H9 (cell line): ENCODE results near the gene NTRK3. TPM values are rescaled to one million over a fixed set of nuclear protein-coding genes. Genes with fewer than 3 reads are reported as not detected.
"Not testable (repeated sequence)": the region's sequence is repeated elsewhere in the genome, so short reads cannot be mapped to it uniquely, and the experiment has no call there.

Source experiments
- DNase-seq: peaks from one replicate; pipeline ENCODE4 v3.0.0-alpha.2; 2017
- H2AFZ ChIP-seq: one replicate; pipeline ENCODE4 v1.6.1; 2013; ENCODE audit warnings: mild to moderate bottlenecking, low read length, control low read depth, moderate library complexity
- H2AK5ac ChIP-seq: 2 replicates; pipeline ENCODE4 v1.6.1; 2013; ENCODE audit warnings: low read length, control low read depth, mixed read lengths; ENCODE audit not compliant: insufficient read length
- H2BK120ac ChIP-seq: one replicate; pipeline ENCODE4 v1.6.1; 2013; ENCODE audit warnings: low read depth, mild to moderate bottlenecking, low read length, control low read depth, inconsistent platforms; ENCODE audit not compliant: poor library complexity, severe bottlenecking
- H2BK12ac ChIP-seq: 2 replicates; pipeline ENCODE4 v1.6.1; 2013; ENCODE audit warnings: low read length, control low read depth, mixed read lengths, low read depth; ENCODE audit not compliant: insufficient read length
- H2BK15ac ChIP-seq: 2 replicates; pipeline ENCODE4 v1.6.1; 2013; ENCODE audit warnings: low read depth, low read length, control low read depth
- H2BK20ac ChIP-seq: one replicate; pipeline ENCODE4 v1.6.1; 2013; ENCODE audit warnings: low read depth, mild to moderate bottlenecking, low read length, control low read depth, inconsistent platforms; ENCODE audit not compliant: poor library complexity, severe bottlenecking
- H2BK5ac ChIP-seq: 2 replicates; pipeline ENCODE4 v1.6.1; 2013; ENCODE audit warnings: low read length, control low read depth, mixed read lengths; ENCODE audit not compliant: insufficient read length
- H3K14ac ChIP-seq: 2 replicates; pipeline ENCODE4 v1.6.1; 2013; ENCODE audit warnings: low read length, control low read depth; ENCODE audit not compliant: insufficient read depth
- H3K18ac ChIP-seq: 2 replicates; pipeline ENCODE4 v1.6.1; 2013; ENCODE audit warnings: low read depth, mild to moderate bottlenecking, mixed read lengths, low read length, control low read depth; ENCODE audit not compliant: insufficient read length
- H3K23ac ChIP-seq: 2 replicates; pipeline ENCODE4 v1.6.1; 2013; ENCODE audit warnings: low read length, control low read depth, mixed read lengths, low read depth; ENCODE audit not compliant: insufficient read length
- H3K23me2 ChIP-seq: 2 replicates; pipeline ENCODE4 v1.6.1; 2013; ENCODE audit warnings: low read depth, mild to moderate bottlenecking, mixed read lengths, low read length, control low read depth; ENCODE audit not compliant: insufficient read length, poor library complexity, severe bottlenecking
- H3K27ac ChIP-seq: 2 replicates; pipeline ENCODE4 v1.5.1; 2013; ENCODE audit warnings: low read length, control low read depth, mixed read lengths, low read depth; ENCODE audit not compliant: insufficient read length
- H3K27me3 ChIP-seq: 2 replicates; pipeline ENCODE4 v1.6.1; 2013; ENCODE audit warnings: low read length, control low read depth, inconsistent platforms; ENCODE audit not compliant: insufficient read depth
- H3K4ac ChIP-seq: 2 replicates; pipeline ENCODE4 v1.6.1; 2013; ENCODE audit warnings: low read depth, mild to moderate bottlenecking, control low read depth, inconsistent platforms, low read length, moderate library complexity
- H3K4me1 ChIP-seq: 2 replicates; pipeline ENCODE4 v1.6.1; 2013; ENCODE audit warnings: low read length, control low read depth, inconsistent platforms; ENCODE audit not compliant: insufficient read depth
- H3K4me2 ChIP-seq: 2 replicates; pipeline ENCODE4 v1.6.1; 2013; ENCODE audit warnings: low read length, control low read depth, mixed read lengths; ENCODE audit not compliant: insufficient read length, insufficient read depth
- H3K56ac ChIP-seq: 2 replicates; pipeline ENCODE4 v1.6.1; 2013; ENCODE audit warnings: low read depth, mild to moderate bottlenecking, mixed read lengths, low read length, control low read depth; ENCODE audit not compliant: insufficient read length
- H3K79me1 ChIP-seq: 2 replicates; pipeline ENCODE4 v1.6.1; 2013; ENCODE audit warnings: low read depth, mild to moderate bottlenecking, moderate library complexity, low read length, control low read depth, inconsistent platforms; ENCODE audit not compliant: insufficient read depth, poor library complexity, severe bottlenecking
- H3K79me2 ChIP-seq: 2 replicates; pipeline ENCODE4 v1.6.1; 2013; ENCODE audit warnings: low read length, control low read depth, inconsistent platforms; ENCODE audit not compliant: insufficient read depth
- H3K9ac ChIP-seq: 2 replicates; pipeline ENCODE4 v1.6.1; 2013; ENCODE audit warnings: low read length, control low read depth, mixed read lengths; ENCODE audit not compliant: insufficient read length; ENCODE audit errors: extremely low read depth
- H3K9me3 ChIP-seq: one replicate; pipeline ENCODE4 v1.6.1; 2013; ENCODE audit warnings: low read depth, low read length, inconsistent platforms; ENCODE audit not compliant: control insufficient read depth
- H3T11ph ChIP-seq: one replicate; pipeline ENCODE4 v1.6.1; 2013; ENCODE audit warnings: mild to moderate bottlenecking, low read length, control low read depth, inconsistent platforms
- H4K20me1 ChIP-seq: one replicate; pipeline ENCODE4 v1.6.1; 2013; ENCODE audit not compliant: control insufficient read depth, insufficient read length, insufficient read depth
- H4K5ac ChIP-seq: 2 replicates; pipeline ENCODE4 v1.6.1; 2013; ENCODE audit warnings: low read depth, mild to moderate bottlenecking, mixed read lengths, low read length, control low read depth; ENCODE audit not compliant: insufficient read length
- H4K8ac ChIP-seq: replicated peaks from 2 replicates; pipeline ENCODE4 v1.6.1; 2013; ENCODE audit warnings: low read length, control low read depth, mixed read lengths, low read depth; ENCODE audit not compliant: insufficient read length
- H4K91ac ChIP-seq: 2 replicates; pipeline ENCODE4 v1.6.1; 2013; ENCODE audit warnings: low read depth, mild to moderate bottlenecking, moderate library complexity, mixed read lengths, low read length, control low read depth; ENCODE audit not compliant: insufficient read length
- H3K27ac Mint-ChIP-seq, 3 experiments: 2 replicates in 2 of 3; 3 replicates in 1 of 3; pipeline ENCODE4 v1.8.0; 2020 to 2021; ENCODE audit warnings: mixed read lengths in 3 of 3, mild to moderate bottlenecking in 1 of 3, moderate library complexity in 1 of 3
- H3K27me3 Mint-ChIP-seq: 2 replicates; pipeline ENCODE4 v1.8.0; 2021; ENCODE audit warnings: low read depth, mild to moderate bottlenecking, moderate library complexity, mixed read lengths
- H3K36me3 Mint-ChIP-seq, 3 experiments: 2 replicates in 2 of 3; 3 replicates in 1 of 3; pipeline ENCODE4 v1.8.0; 2020 to 2021; ENCODE audit warnings: low read depth in 3 of 3, mixed read lengths in 3 of 3; ENCODE audit not compliant: insufficient read depth in 1 of 3
- H3K4me1 Mint-ChIP-seq, 2 experiments: 2 replicates each; pipeline ENCODE4 v1.8.0; 2020; ENCODE audit warnings: mixed read lengths in 2 of 2
- H3K4me3 Mint-ChIP-seq, 2 experiments: 2 replicates in 1 of 2; 3 replicates in 1 of 2; pipeline ENCODE4 v1.8.0; 2020 to 2021; ENCODE audit warnings: mild to moderate bottlenecking in 2 of 2, mixed read lengths in 2 of 2, moderate library complexity in 1 of 2
- H3K9me3 Mint-ChIP-seq, 2 experiments: 2 replicates in 1 of 2; 3 replicates in 1 of 2; pipeline ENCODE4 v1.8.0; 2020; ENCODE audit warnings: mild to moderate bottlenecking in 2 of 2, mixed read lengths in 2 of 2, moderate library complexity in 1 of 2
- WGBS: extraction: QIAGEN DNeasy Blood & Tissue Kit; methylation state at CpG from one replicate; pipeline ENCODE4 v1.1.7; 2013; ENCODE audit warnings: missing lambda C conversion rate, low lambda C conversion rate, mixed read lengths; ENCODE audit not compliant: insufficient read length; ENCODE audit errors: extremely low coverage; 5-methylcytosine and 5-hydroxymethylcytosine counted together
- total RNA-seq: library from RNA; stranded (reverse); gene quantifications from 2 replicates; pipeline ENCODE4 v1.2.1, GENCODE V29; 2021

The NTRK3 gene
- total RNA-seq, 1 experiment from 2014 or later, result 2.5 TPM

GRCh38 chr15:87833333-87833732, 423.2 kb downstream of the NTRK3 start:
- not testable (repeated sequence) for DNase-seq, H4K20me1 ChIP-seq, H3K23me2 ChIP-seq, H3K14ac ChIP-seq, H2BK120ac ChIP-seq, H3K9me3 ChIP-seq, H3K79me1 ChIP-seq, H3K4ac ChIP-seq, H2BK15ac ChIP-seq, H3K4me2 ChIP-seq, H2AK5ac ChIP-seq, H3K27me3 ChIP-seq, H4K8ac ChIP-seq, H4K5ac ChIP-seq, H3K23ac ChIP-seq, H2BK5ac ChIP-seq, H2AFZ ChIP-seq, H3K27ac ChIP-seq, H4K91ac ChIP-seq, H3K18ac ChIP-seq, H3T11ph ChIP-seq, H3K56ac ChIP-seq, H2BK20ac ChIP-seq, H3K4me1 Mint-ChIP-seq, H2BK12ac ChIP-seq, H3K4me1 ChIP-seq, H3K27ac Mint-ChIP-seq, H3K4me3 Mint-ChIP-seq, H3K9ac ChIP-seq, H3K79me2 ChIP-seq
- no CpG with 5 or more reads among the region's 5 CpGs for WGBS
- peaks cover 16 to 19% of the 10 kb centered on the region in 2 experiments for H3K9me3 Mint-ChIP-seq
- H3K27me3 Mint-ChIP-seq, result peaks cover 41% of the 10 kb centered on the region
- peaks cover 0 to 14% (median 3%) of the 10 kb centered on the region in 3 experiments; a peak in 3 of 7 replicates for H3K36me3 Mint-ChIP-seq
